ENCODE measurements around the gene NOP9. TPM values are rescaled to one million over a fixed set of nuclear protein-coding genes. Genes with fewer than 3 reads are reported as not detected.

NOP9 gene
- total RNA-seq, 1 experiment from 2014 or later, result 39.4 TPM

DNA sequence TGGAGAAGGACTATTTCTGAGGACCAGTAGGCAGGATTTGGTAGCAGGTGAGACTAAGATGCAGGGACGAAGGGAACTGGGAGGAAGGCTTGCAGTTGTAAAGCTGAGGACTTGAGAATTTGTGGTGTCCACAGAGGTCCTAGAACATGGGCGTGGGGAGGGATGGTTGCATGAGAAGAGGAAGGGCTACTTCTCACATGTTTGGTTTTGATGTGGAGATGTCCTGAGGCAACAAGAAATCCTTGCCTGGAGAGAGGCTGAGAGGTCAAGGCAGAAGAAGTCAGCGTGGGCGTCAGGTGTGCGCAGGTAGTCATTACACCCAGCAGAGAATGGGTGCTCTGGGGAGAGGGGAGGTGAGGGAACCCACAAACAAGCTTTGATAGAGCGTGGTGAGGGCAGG lies 22.6 kb upstream of the NOP9 start:
- no peaks in the 10 kb centered on the region for H3K36me3 ChIP-seq (ENCODE audit: control insufficient read depth in 1 of 2, insufficient read depth in 2 of 2, low read length in 2 of 2)
- no TSS peak for BruUV-seq (replicated peaks)
- no peak for ATAC-seq
- no peak overlapping the region for H3K4me2 ChIP-seq (ENCODE audit: low read length)
- intact Hi-C loops (cut with micrococcal nuclease), result no loop called here
- H4K20me1 ChIP-seq (ENCODE audit: insufficient read depth), result no peaks in the 10 kb centered on the region
- H3K9me3 ChIP-seq (ENCODE audit: control insufficient read depth in 1 of 2, insufficient read depth in 1 of 2, low read depth in 1 of 2, low read length in 2 of 2), result no peaks in the 10 kb centered on the region
- no peak for TF ChIP-seq TCF7L2 (IDR thresholded peaks at IDR 0.05; ENCODE audit: borderline replicate concordance, extremely low read depth, insufficient read depth, insufficient read length)
- TF ChIP-seq EGR1 (IDR thresholded peaks at IDR 0.05; ENCODE audit: low read depth), result no peak
- TF ChIP-seq ELF1 (IDR thresholded peaks at IDR 0.05; ENCODE audit: borderline replicate concordance, low read depth), result no peak
- TF ChIP-seq, protein P1, sequence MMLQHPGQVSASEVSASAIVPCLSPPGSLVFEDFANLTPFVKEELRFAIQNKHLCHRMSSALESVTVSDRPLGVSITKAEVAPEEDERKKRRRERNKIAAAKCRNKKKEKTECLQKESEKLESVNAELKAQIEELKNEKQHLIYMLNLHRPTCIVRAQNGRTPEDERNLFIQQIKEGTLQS (IDR thresholded peaks at IDR 0.05), result no peak
- TF ChIP-seq, protein P2, sequence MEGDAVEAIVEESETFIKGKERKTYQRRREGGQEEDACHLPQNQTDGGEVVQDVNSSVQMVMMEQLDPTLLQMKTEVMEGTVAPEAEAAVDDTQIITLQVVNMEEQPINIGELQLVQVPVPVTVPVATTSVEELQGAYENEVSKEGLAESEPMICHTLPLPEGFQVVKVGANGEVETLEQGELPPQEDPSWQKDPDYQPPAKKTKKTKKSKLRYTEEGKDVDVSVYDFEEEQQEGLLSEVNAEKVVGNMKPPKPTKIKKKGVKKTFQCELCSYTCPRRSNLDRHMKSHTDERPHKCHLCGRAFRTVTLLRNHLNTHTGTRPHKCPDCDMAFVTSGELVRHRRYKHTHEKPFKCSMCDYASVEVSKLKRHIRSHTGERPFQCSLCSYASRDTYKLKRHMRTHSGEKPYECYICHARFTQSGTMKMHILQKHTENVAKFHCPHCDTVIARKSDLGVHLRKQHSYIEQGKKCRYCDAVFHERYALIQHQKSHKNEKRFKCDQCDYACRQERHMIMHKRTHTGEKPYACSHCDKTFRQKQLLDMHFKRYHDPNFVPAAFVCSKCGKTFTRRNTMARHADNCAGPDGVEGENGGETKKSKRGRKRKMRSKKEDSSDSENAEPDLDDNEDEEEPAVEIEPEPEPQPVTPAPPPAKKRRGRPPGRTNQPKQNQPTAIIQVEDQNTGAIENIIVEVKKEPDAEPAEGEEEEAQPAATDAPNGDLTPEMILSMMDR (IDR thresholded peaks at IDR 0.05 in 2 of 3, conservative IDR thresholded peaks at IDR 0.05 in 1 of 3; ENCODE audit: borderline replicate concordance in 1 of 3, insufficient read depth in 1 of 3, low read depth in 2 of 3, low read length in 2 of 3), result no peak
- TF ChIP-seq RAD21 (IDR thresholded peaks at IDR 0.05; ENCODE audit: low read depth), result no peak
- no peak for TF ChIP-seq POLR2AphosphoS5 (IDR thresholded peaks at IDR 0.05; ENCODE audit: low read depth, low read length)
- TF ChIP-seq, protein P3, sequence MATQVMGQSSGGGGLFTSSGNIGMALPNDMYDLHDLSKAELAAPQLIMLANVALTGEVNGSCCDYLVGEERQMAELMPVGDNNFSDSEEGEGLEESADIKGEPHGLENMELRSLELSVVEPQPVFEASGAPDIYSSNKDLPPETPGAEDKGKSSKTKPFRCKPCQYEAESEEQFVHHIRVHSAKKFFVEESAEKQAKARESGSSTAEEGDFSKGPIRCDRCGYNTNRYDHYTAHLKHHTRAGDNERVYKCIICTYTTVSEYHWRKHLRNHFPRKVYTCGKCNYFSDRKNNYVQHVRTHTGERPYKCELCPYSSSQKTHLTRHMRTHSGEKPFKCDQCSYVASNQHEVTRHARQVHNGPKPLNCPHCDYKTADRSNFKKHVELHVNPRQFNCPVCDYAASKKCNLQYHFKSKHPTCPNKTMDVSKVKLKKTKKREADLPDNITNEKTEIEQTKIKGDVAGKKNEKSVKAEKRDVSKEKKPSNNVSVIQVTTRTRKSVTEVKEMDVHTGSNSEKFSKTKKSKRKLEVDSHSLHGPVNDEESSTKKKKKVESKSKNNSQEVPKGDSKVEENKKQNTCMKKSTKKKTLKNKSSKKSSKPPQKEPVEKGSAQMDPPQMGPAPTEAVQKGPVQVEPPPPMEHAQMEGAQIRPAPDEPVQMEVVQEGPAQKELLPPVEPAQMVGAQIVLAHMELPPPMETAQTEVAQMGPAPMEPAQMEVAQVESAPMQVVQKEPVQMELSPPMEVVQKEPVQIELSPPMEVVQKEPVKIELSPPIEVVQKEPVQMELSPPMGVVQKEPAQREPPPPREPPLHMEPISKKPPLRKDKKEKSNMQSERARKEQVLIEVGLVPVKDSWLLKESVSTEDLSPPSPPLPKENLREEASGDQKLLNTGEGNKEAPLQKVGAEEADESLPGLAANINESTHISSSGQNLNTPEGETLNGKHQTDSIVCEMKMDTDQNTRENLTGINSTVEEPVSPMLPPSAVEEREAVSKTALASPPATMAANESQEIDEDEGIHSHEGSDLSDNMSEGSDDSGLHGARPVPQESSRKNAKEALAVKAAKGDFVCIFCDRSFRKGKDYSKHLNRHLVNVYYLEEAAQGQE (IDR thresholded peaks at IDR 0.05; ENCODE audit: low read depth), result no peak
- no peak for TF ChIP-seq SP1 (IDR thresholded peaks at IDR 0.05; ENCODE audit: low read depth)
- TF ChIP-seq, protein P4, sequence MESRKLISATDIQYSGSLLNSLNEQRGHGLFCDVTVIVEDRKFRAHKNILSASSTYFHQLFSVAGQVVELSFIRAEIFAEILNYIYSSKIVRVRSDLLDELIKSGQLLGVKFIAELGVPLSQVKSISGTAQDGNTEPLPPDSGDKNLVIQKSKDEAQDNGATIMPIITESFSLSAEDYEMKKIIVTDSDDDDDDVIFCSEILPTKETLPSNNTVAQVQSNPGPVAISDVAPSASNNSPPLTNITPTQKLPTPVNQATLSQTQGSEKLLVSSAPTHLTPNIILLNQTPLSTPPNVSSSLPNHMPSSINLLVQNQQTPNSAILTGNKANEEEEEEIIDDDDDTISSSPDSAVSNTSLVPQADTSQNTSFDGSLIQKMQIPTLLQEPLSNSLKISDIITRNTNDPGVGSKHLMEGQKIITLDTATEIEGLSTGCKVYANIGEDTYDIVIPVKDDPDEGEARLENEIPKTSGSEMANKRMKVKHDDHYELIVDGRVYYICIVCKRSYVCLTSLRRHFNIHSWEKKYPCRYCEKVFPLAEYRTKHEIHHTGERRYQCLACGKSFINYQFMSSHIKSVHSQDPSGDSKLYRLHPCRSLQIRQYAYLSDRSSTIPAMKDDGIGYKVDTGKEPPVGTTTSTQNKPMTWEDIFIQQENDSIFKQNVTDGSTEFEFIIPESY (IDR thresholded peaks at IDR 0.05; ENCODE audit: extremely low read depth, insufficient replicate concordance, low read length), result no peak
- TF ChIP-seq, protein P5, sequence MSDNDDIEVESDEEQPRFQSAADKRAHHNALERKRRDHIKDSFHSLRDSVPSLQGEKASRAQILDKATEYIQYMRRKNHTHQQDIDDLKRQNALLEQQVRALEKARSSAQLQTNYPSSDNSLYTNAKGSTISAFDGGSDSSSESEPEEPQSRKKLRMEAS (IDR thresholded peaks at IDR 0.05), result no peak
- TF ChIP-seq EZH2 (IDR thresholded peaks at IDR 0.05), result no peak
- no peak for TF ChIP-seq SIN3A (IDR thresholded peaks at IDR 0.05; ENCODE audit: low read depth)
- TF ChIP-seq SRF (IDR thresholded peaks at IDR 0.05; ENCODE audit: low read depth), result no peak
- TF ChIP-seq YY1 (IDR thresholded peaks at IDR 0.05; ENCODE audit: extremely low read depth, insufficient replicate concordance, low read depth, low read length), result no peak
- no peak for TF ChIP-seq EZH2phosphoT487 (IDR thresholded peaks at IDR 0.05; ENCODE audit: borderline replicate concordance)
- TF ChIP-seq ZNF274 (IDR thresholded peaks at IDR 0.05; ENCODE audit: low read depth, low read length), result no peak
- H2AFZ ChIP-seq (ENCODE audit: low read depth, low read length, poor library complexity, severe bottlenecking), result no peak overlapping the region
- H3K27me3 ChIP-seq (ENCODE audit: insufficient read depth, low read length), result no peaks in the 10 kb centered on the region
- no peaks in the 10 kb centered on the region for H3K79me2 ChIP-seq (ENCODE audit: insufficient read depth, low read length)
- no peak for DNase-seq (ENCODE audit: low read depth, low spot score)
- no peak overlapping the region for H3K4me3 ChIP-seq (replicated peaks in 1 of 2; ENCODE audit: low read depth in 1 of 2, low read length in 2 of 2)
- RAD21 ChIA-PET (ENCODE audit: low non-redundant PET in 1 of 2, low total read pairs in 2 of 2, uncharacterized antibody in 2 of 2, unreplicated experiment in 2 of 2), result no interaction called here
- H3K27ac ChIP-seq (ENCODE audit: low read depth, low read length), result no peak overlapping the region
- H3K9ac ChIP-seq (ENCODE audit: low read length), result no peak overlapping the region
- H3K9me2 ChIP-seq (ENCODE audit: insufficient read depth), result no peaks in the 10 kb centered on the region
- peaks cover 4 to 9% of the 10 kb centered on the region in 2 experiments; a peak in 3 of 4 replicates for H3K4me1 ChIP-seq (ENCODE audit: control insufficient read depth in 1 of 2, insufficient read depth in 2 of 2, low read length in 2 of 2)
- CTCF ChIA-PET, result no interaction called here
- POLR2A ChIA-PET, result no interaction called here
